Endothelial cell of umbilical vein (primary cell): ENCODE data around the gene DDX10.

Experiments used
- EZH2 ChIP-seq: IDR thresholded peaks from 2 replicates; pipeline ENCODE4 v1.6.1; 2012; ENCODE audit warnings: borderline replicate concordance, low read depth, mild to moderate bottlenecking, moderate library complexity, low read length, inconsistent platforms; ENCODE audit not compliant: severe bottlenecking
- FOS ChIP-seq: IDR thresholded peaks from 2 replicates; pipeline ENCODE4 v1.6.1; 2011; ENCODE audit warnings: mild to moderate bottlenecking, low read length, moderate library complexity, borderline replicate concordance; ENCODE audit not compliant: insufficient read depth
- GATA2 ChIP-seq: IDR thresholded peaks from 2 replicates; pipeline ENCODE4 v1.7.0; 2011; ENCODE audit warnings: low read depth, mild to moderate bottlenecking, moderate library complexity, mixed read lengths, low read length; ENCODE audit not compliant: insufficient read length, insufficient read depth
- JUN ChIP-seq: IDR thresholded peaks from 2 replicates; pipeline ENCODE4 v1.6.1; 2011; ENCODE audit warnings: borderline replicate concordance, low read depth; ENCODE audit not compliant: insufficient read length, insufficient read depth
- MYC ChIP-seq: IDR thresholded peaks from one replicate; pipeline ENCODE4 v1.6.1; 2011; ENCODE audit warnings: mild to moderate bottlenecking, low read depth, low read length
- POLR2A ChIP-seq: IDR thresholded peaks from 2 replicates; pipeline ENCODE4 v1.6.1; 2012; ENCODE audit warnings: low read depth, mild to moderate bottlenecking, control low read depth, low read length
- POLR2AphosphoS5 ChIP-seq: IDR thresholded peaks from 2 replicates; pipeline ENCODE4 v1.6.1; 2012; ENCODE audit warnings: low read depth, mild to moderate bottlenecking, control low read depth, low read length, moderate library complexity; ENCODE audit not compliant: insufficient read depth
- TF ChIP-seq, protein P1 (sequence below), 2 donors: IDR thresholded peaks; 1 replicate in 1 of 2; 2 replicates in 1 of 2; pipeline ENCODE4 v1.5.1; 2011; ENCODE audit warnings: low read length in 2 of 2, mild to moderate bottlenecking in 2 of 2, moderate library complexity in 2 of 2, control low read depth in 1 of 2, inconsistent platforms in 1 of 2, low read depth in 1 of 2; ENCODE audit not compliant: insufficient read depth in 1 of 2; ENCODE audit errors: extremely low read depth in 1 of 2
- TF ChIP-seq, protein P2 (sequence below): IDR thresholded peaks from 2 replicates; pipeline ENCODE4 v1.6.1; 2011; ENCODE audit not compliant: insufficient read depth, insufficient read length

DNA sequence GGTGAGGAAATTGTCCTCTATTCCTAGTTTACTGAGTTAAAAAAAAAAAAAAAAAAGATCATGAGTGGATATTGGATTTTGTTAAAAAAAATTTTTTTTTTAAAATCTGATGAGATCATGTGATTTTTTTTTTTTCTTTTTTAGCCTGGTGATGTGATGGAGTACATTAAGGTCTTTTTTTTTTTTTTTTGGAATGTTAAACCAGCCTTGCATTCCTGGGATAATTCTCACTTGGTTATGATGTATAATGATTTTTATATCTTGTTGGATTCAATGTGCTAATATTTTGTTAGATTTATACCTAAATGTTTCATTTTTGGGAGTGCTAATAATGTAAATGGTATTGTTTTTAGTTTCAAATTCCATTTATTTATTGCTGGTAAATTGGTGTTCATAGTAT lies 43.3 kb downstream of the DDX10 start:
- TF ChIP-seq, protein P1, sequence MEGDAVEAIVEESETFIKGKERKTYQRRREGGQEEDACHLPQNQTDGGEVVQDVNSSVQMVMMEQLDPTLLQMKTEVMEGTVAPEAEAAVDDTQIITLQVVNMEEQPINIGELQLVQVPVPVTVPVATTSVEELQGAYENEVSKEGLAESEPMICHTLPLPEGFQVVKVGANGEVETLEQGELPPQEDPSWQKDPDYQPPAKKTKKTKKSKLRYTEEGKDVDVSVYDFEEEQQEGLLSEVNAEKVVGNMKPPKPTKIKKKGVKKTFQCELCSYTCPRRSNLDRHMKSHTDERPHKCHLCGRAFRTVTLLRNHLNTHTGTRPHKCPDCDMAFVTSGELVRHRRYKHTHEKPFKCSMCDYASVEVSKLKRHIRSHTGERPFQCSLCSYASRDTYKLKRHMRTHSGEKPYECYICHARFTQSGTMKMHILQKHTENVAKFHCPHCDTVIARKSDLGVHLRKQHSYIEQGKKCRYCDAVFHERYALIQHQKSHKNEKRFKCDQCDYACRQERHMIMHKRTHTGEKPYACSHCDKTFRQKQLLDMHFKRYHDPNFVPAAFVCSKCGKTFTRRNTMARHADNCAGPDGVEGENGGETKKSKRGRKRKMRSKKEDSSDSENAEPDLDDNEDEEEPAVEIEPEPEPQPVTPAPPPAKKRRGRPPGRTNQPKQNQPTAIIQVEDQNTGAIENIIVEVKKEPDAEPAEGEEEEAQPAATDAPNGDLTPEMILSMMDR (IDR thresholded peaks at IDR 0.05; ENCODE audit: extremely low read depth in 1 of 2, insufficient read depth in 1 of 2, low read depth in 1 of 2, low read length in 2 of 2): no peak
- no peak for TF ChIP-seq EZH2
- TF ChIP-seq POLR2A: no peak
- TF ChIP-seq FOS: no peak
- TF ChIP-seq, protein P2, sequence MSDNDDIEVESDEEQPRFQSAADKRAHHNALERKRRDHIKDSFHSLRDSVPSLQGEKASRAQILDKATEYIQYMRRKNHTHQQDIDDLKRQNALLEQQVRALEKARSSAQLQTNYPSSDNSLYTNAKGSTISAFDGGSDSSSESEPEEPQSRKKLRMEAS: no peak
- TF ChIP-seq GATA2: no peak
- TF ChIP-seq POLR2AphosphoS5: no peak
- TF ChIP-seq MYC: no peak
- TF ChIP-seq JUN: no peak
